KBM-7 (cell line): ENCODE data around the gene TFG.

Source experiments
- DNase-seq: peaks from one replicate; pipeline ENCODE4 v3.0.0-alpha.2; 2015
- in situ Hi-C: fragments of 300-500 bp; cut with MboI; formaldehyde crosslinking; loops from 2 replicates; pipeline ENCODE4 v1.14.3; 2020; ENCODE audit warnings: low sequenced_read_pairs, low pct_unique_long_range_greater_than_20kb, mixed read lengths

Gene TFG

DNA sequence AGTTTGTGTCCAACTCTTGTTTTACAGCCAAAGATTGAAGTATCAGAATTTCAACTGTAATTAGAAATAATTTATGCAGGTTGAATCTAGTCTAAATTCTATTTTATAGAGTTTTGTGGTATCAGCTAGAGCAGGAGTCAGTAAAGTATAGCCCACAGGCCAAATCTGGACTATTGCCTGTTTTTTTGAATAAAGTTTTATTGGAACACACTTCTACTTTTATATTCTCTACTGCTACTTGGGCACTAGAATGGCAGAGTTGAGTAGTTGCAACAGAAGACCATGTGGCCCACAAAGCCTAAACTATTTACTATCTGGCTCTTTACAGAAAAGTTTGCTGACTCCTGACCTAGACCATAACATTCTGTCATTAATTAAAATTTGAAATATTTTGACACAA, 36.3 kb downstream of the TFG start:
- in situ Hi-C loops = no loop called here
- no peak for DNase-seq

DNA sequence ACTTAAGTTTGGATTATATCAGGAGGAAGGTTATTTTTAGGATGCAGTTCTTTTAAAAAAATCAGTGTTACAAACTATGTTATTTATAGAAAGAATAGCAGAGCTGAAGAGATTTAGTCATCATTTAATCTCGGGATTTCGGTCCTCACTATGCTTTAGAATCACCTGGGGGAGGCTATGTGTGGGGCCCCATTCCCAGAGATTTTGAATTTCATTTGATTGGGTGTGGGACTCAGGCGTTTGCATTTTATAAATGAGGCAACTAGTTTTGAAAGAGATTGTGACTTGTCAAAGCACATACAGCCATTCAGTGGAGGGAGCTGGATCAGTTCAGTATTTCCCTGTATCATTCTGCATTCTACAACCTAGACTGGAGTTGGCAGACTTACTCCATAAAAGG, 36.8 kb downstream of the TFG start:
- DNase-seq = no peak
- in situ Hi-C loops = no loop called here

DNA sequence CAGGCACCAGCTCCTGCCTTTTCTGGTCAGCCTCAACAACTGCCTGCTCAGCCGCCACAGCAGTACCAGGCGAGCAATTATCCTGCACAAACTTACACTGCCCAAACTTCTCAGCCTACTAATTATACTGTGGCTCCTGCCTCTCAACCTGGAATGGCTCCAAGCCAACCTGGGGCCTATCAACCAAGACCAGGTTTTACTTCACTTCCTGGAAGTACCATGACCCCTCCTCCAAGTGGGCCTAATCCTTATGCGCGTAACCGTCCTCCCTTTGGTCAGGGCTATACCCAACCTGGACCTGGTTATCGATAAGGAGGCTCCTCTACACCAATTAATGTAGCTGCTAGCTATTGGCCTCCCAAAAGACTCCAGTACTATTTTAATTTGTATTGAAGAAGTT, 38.9 kb downstream of the TFG start:
- in situ Hi-C loops = no loop called here
- no peak for DNase-seq

DNA sequence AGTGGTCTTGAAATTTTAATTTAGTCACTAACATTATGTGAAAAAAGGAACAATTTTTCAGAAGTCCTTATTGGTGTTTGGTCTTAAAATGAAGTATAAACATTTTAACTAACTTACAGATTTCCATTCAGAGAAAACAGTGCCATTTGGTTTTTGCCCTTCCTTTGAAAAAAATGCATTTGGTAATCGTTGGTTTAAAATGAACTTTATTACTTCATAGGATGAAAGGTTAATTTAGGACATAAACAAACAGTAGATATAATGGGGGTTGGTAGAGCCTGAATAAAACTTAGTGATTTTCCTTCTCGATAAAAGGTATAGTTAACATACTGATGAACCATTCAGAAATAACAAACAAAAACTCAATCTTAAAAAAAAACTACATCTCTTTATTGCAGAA, 39.7 kb downstream of the TFG start:
- in situ Hi-C loops = no loop called here
- no peak for DNase-seq

DNA sequence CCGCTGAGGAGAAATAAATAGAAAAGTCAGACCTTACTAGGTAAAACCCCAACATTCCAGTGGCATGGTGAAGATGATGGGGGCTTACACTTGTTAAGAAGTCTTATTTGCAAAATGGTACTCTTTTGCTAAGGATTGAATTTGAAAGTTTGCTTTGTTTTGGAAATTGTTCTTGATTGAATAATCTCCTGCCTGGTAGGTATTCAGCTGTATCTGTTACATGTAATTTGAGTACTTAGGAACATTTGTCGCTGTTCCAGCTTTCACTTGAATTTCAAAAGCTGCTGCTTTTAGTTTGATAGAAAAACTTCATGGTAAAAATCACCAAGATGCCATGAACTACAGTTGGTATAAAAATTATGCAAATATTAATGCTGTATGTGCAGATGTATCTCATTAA, 44.6 kb downstream of the TFG start:
- in situ Hi-C loops = no loop called here
- DNase-seq = no peak

DNA sequence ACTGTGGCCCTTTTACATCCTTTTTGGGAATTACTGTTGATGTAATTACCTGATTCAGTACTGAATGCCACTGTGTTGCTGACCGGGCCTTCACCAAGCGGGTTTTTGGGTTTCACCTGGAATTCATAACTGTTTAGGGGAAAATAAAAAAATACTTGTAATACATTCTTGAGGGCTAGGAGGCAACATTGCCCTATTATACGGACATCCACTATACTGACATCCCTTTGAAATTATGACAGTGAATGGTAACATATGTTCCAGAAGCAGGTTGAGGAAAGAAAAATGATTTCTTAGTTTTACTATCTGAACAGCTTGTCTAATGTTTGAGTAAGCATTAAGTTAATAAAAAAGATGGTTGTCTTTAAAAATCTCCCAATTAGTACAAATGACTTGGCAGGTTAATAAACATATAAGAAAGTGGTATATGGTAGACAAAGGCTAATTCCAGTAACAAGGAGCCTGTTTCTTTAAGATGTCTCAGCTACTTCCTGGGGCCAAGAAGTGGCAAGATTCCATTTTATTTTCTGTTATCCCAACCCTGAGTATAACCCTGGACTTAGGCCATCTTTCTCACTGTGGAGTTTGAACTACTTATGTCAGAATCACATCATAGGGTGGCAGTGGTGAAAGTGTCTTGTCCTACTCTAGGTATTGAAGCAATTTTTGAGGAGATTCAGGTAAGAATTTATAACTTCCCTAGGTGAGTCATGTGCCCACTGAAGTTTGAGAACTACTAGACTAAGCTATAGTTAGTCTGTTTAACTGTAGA, 45.5 kb downstream of the TFG start:
- in situ Hi-C loops = no loop called here
- DNase-seq = no peak

DNA sequence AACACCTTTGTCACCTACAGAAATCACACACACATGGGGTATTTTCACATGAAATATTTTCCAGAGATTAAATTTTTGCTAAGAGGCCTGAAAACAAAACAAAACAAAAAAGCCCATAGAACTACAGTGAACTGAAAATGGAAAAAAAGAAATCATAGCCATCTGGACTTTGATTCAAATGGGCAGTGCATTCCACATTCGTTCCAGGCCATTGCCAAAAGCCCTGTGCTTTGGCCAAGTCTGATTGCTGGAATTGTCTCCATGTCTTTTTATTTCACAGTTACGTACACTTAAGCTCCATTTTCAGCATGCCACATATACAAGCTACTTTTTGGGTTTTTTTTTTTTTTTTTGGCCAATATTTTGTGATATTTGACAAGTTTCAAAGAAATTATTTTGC, 47.1 kb downstream of the TFG start:
- in situ Hi-C loops = no loop called here
- DNase-seq = no peak

DNA sequence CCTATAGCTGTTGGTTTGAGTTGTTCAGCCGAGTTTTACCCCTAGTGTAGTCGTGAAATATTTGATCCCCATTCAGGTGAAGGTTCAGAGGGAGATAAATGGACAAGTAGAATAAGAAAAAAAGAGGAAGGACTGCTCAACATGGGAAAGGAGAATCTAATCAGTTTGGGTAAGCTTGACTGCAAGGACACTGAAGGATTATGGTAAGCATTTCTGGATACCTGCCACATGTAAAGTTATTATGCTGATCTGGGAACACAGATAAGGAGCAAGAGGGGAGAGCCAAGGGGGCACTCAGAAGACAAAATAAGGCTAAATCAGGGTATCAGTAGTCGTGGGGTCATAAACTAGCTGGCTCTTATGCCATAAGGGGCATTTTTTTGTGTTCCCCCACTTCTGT, 49.9 kb downstream of the TFG start:
- in situ Hi-C loops = no loop called here
- peak; percentile 12 for DNase-seq

DNA sequence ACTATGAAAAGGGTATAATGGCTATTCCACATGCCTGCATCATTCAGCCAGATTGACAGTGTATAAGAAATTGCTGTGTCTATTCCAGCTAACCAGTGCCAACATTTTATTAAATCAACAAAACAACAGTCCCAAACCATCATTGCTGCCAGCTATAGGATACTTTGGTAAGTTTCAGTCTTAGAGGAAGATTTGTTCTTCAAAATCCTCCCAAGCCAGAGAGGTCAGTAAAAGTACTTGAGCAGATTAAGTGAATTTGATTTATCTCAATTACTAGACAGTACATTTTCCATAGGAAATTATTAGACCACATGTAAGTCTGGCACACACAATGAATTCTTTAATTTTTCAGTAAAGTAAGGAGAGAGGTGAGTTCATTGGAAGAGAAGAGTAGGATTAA, 50.7 kb downstream of the TFG start:
- in situ Hi-C loops = no loop called here
- DNase-seq = no peak

DNA sequence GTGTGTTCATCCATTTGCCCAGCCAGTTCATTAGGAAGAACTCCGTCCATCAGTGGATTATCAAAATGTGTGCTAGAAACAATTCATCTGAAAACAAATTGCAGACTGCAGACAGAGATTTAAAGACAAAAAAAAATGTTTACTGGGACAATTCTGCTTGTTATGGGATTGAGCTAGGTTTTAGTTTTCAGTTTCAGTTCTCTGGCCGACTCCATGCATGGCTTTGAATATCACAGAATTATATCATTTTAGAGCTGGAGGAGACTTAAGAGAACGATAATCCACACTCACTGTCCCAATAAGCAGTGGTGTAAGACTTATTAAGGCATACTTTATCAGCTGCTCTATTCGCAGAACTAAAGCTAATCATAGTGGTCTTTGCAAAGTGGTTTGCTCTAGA, 51.1 kb downstream of the TFG start:
- no peak for DNase-seq
- in situ Hi-C loops = no loop called here

DNA sequence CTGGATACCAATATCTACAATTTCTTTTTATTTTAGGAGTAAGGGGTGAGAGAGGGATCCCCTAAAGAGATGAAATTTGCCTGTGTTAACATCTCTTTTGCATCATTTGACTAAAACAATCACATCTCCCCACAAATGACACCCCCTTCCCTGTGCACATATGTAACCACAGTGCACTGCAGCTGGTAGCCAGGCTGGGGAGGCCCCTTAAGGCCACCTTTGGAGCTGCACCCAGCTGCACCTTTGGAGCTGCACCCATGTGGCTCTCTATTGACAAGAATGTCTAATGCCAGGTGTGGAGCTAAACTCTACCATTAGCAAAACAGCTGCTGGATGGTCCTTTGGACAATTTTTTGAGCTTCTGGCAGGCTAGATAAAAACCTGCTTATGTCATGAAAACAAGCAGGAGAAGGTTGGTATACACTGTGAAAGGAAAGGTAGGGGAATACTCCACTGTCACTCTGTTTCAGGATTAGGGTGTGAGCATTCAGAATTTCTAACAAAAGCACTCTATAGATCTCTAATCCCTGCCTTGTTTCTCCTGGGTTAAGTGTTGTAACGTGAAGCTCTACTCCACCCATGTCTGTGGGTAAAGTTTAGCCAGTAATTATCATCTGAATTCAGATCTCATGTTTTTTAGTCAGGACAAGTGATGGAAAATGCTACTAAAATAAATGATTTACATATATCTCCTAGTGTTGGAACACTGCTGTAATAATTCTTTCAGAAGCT, 52.1 kb downstream of the TFG start:
- in situ Hi-C loops = no loop called here
- no peak for DNase-seq

DNA sequence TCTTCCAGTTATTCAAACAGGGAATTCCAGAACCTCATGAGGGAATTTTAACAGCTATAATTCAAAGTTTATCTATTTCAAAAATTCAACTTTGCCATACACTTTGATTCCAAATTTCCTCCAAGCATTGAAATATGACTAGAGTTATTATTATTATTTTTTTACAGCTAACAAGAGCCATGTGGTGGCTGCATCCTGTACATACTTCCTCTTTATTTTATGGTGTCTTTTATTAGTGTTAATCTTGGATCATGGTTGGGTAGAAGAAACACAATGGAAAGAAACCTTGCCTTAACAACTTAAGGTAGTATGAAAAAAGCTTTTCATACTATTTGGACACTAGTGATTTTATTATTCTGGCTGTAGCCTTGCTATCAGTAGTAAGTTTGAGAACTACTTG, 52.7 kb downstream of the TFG start:
- DNase-seq = peak; percentile 7
- in situ Hi-C loops = no loop called here

DNA sequence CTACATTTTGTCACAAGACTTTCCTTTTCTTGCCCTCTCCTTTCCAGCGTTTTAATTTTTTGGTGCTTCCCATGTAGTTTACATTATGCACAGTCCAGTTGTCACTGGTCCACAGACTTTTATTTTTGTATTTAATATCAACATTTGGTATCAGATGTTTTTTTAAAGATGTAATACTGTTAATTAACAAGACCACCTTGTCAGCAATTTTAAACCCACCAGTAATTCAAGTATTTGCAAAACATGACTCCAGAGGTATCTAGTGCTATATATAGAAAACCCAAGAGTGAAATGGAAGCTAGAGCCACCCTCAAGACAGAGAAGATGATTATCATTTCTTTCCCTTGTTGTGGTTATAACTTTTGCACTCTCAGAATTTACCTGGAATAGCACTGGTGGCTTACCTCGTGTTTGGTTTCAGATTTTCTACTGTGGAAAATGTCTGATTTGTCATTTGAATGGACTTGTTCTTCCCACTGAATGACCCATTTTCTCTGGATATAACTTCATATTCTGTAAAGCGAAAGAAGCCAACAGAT, 56.2 kb downstream of the TFG start:
- no peak for DNase-seq
- in situ Hi-C loops = no loop called here

DNA sequence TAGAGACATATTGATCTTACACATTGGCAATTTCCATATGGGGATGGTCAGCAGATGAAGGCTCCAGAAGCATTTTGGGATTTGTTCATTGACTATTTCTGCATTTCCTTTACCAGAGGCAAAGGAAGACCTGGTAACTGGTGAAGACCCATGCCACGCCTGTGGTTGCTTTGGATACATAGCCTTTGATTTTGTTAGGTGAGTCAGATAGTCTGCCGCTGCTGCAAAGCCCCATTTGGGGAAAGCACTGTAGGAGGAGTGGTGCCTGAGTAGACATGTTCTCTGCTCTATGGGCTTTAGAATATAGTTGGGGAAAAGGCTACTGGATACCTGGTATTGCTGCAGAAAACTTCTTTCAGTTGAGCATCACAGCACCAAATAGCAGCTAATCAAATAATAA, 56.8 kb downstream of the TFG start:
- no peak for DNase-seq
- in situ Hi-C loops = no loop called here

DNA sequence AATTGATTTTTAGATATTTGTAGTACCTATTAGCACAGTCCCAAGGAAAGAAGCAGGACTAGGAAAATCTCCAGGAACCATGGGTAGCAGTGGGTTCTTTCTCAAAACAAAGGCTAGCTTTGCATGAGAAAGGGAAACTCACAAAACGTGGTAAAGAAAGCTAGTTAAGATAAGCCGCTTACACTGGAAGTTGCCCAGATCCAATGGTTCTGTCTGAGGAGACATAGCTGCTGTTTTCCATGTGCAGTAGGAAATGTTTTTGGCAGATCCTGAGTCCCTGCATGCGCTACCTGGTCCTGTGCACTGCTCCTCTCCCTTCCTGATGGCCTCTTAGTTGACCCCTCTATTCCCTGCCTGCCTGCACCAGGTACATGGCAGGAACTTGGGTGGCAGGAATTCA, 60.4 kb downstream of the TFG start:
- in situ Hi-C loops = no loop called here
- DNase-seq = no peak

DNA sequence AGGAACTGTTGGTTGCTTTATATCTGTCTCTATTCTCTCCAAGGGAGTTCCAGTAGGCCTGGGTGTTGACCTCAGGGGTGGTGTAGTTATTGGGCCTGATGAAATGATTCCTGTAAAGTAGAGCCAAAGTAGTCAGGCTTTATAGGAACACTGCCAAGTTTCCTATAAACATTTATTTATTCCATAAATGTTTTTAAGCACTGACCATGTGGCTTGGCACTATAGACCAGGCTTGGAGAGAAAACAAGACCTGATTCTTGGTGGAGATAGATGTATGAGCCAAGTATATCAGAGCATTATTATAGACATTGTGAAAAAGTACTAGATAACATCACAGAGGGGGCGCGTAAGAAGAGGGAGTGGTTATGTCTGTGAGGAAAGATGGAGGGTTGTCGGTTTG, 65.9 kb downstream of the TFG start:
- in situ Hi-C loops = no loop called here
- DNase-seq = no peak

DNA sequence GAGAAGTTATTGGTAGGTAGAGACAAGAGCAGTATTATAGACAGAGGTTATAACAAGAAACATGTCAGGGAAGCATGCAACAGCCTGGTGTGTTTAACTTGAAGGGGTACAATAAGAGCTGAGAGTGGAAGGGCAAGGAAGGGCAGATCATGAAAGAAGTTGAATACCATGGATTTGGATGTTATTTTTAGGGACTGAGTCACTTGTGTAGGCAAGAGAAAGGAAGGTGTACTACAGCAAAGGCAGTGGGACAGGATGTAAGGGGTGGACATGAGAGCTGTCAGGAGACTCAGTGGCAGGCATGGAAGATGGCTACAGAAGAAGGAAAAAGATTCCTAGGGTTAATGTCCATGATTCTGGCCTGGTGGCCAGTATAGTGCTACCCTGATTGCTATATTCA, 66.4 kb downstream of the TFG start:
- in situ Hi-C loops = no loop called here
- no peak for DNase-seq

DNA sequence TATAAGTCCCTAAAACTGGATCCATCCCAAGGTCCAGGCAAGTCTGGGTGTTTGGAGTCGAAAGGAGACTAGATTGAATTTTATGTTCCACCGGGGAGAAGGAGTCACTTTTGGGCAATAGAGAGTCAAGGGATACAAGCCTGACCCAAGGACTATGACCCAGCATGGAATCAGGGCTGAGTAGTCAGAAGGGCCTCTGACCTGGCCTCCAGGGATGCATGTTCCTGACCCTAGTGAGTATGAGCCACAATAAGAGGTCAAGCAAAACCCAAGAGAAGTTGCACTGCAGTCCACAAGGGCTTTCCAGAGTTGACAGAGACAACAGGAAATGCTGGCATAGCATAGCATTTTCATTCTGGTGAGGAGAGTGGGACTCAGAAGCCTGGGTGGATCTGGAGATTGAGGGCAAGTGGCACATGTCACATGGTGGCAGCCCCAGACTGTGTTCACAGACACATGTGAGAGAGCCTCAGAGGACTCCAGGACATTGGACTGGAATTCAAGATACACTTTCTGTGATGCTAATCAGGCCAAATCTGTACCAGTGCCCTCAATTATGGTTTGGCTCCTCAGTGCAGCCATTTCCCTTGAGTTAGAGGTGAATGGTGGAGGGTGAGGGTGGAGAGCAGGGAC, 66.9 kb downstream of the TFG start:
- in situ Hi-C loops = no loop called here
- no peak for DNase-seq

DNA sequence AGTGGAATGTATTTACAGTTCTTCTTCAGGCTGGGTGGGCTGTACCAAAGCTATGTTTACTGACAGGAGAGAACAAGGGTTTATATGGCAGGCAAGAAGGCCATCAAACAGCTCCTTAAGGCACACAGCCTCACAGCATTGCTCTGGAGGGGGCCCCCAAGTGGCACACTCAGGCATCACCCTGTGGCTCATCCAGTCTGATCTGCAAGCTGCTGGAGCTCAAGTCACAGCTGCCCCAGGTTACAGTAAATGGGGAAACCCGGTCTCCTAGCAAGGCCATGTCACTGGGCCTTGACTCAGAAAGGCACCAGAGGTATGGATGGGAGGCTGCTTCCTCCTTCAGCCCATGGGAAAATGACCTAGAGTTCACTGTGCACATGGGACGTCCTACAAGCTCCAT, 67.5 kb downstream of the TFG start:
- in situ Hi-C loops = no loop called here
- DNase-seq = no peak

DNA sequence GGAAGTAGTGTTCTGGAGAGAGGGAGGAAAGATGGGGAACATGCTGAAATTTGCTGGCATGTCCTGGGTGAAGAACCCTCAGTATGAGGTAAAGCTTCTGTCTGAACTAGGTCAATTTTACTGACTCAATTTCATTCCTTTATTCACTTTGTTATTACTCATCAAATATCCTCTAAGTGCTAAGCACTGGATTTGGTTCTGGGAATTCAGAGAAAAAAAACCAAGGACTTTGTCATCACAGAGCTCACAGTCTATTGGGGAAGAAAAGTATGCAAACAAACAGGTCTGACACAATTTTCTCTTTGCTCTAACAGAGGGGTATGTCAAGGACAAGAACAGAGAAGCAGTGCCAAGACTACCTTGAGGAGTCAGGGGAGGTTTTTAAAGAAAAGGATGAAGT, 68.0 kb downstream of the TFG start:
- DNase-seq = no peak
- in situ Hi-C loops = no loop called here
